Stimulated activated CD8-positive, alpha-beta memory T cell treated with anti-CD3 and anti-CD28 coated beads, Interleukin-15, amount 100 ng/mL, for 48 hours (primary cell): Measurements from ENCODE around the gene PROP1.
A peak's percentile ranks its signal among the peaks of the same experiment; 100 is the strongest.
"Not testable (repeated sequence)": the region's sequence is repeated elsewhere in the genome, so short reads cannot be mapped to it uniquely, and the experiment has no call there.

Source experiments
- DNase-seq, 2 donors: peaks; one replicate each; pipeline ENCODE4 v3.0.0-alpha.2; 2020; ENCODE audit warnings: low read depth in 2 of 2

Gene PROP1

DNA sequence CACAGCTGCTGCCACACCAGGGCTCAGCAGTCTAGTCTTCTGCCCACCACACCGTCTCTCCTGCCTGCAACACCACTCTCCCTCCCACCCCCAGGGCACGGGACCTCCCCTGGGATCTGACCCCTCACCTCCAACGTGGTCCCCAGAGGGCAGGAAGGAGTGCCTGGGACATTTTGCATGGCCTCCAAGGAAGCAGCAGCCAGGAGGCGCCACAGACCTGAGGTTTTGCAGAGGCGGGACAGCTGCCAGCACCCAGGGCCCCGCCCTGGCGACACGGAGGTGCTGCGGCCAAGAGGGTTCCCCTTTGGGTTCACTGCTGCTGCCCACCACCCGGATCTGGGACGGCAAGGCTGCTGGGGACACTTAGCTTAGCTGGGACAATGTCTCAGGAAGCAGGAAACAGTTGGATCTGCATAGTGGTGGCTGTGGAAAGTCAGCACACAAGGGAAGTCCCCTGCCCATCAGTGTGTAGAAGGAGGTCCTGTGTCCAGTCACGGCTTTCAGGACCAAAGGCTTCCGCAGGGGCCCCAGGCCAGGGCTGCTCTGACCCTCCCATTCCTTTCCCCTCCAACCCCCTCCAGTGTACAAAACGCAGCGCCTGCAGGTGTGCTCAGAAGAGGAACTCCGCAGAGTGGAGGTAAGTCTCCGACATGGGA, 13.8 kb downstream of the PROP1 start:
- DNase-seq = peak; percentile 22 to 28

GRCh38 chr5:177981296-177982071, 14.6 kb downstream of the PROP1 start:
- no peak for DNase-seq

- DNase-seq = no peak
Observed at GRCh38 chr5:177980743-177981151, 15.3 kb downstream of the PROP1 start.

DNA sequence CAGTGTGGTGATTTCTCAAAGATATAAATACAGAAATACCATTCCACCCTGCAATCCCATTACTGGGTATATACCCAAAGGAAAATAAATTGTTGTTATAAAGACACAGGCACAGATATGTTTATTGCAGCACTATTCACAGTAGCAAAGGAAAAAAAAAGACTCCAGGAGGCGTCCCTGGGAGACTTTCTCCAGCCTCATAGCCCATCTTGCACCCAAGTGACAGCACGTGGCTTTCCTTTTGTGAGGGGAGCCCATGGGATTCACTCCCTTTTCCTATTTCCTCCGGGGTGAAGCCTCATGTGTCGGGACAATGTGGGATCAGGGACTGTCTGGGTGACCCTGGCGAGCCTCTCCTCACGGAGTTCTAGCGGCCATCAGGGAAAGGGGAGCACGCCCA, 18.4 kb downstream of the PROP1 start:
- not testable (repeated sequence) for DNase-seq

DNA sequence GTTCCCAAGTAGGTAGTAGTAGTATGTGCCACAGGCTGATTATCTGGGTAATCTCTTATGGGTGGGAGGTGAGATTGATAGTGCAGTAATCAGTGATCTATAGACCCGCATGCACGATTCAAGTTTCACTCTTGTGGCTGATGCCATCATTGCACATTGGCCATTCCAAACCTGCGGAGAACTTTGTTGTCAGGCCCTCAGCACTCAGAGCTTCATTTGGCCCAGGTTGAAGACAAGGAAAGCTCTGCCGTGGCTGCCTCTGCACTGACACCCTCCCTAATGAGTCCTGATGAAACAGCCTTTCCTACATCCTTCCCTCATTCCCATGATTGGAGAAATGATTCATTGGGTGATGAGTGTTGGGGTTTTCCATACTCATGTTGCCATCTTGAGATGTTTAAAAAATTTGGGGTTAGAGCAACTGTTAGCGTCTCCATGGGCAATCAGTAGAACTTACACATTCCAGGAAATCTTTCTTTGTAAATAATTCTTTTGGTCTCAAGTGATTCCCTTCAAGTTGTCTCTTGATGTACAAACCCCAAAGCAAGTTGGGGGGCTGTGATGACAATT, 22.9 kb downstream of the PROP1 start:
- DNase-seq = no peak

DNA sequence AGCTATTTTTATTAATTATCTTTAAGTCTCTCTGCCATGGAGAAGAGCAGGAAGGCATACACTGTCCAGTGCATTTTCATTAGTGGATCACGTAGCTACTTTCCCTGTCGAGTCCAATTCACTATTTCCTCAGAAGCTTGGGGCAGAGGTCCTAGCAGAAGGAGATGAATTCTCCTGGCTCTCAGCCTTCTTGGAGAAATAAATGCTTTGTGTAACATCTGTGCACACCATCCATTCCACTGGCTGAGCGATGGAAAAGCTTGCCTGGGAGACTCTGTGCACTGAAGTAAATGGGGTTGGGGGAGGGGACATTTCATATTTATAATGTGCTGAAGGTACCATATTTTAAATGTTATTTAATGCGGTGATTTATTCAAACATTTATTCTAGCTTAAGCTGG, 23.4 kb downstream of the PROP1 start:
- DNase-seq = no peak

DNA sequence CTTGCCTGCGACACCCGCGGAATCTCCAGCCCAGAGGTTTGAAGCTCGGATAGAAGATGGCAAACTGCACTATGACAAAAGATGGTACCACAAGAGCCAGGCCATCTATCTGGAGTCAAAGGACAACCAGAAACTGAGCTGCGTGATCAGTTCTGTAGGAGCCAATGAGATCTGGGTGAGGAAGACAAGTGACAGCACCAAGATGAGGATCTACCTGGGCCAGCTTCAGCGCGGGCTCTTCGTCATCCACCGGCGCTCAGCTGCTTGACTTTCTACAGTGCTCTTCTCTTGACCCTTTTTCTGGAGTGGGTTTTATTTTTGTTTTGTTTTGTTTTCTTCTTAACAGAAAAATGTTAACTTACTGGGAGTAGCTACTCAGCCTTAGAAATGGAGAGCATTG, 24.0 kb downstream of the PROP1 start:
- not testable (repeated sequence) for DNase-seq

DNA sequence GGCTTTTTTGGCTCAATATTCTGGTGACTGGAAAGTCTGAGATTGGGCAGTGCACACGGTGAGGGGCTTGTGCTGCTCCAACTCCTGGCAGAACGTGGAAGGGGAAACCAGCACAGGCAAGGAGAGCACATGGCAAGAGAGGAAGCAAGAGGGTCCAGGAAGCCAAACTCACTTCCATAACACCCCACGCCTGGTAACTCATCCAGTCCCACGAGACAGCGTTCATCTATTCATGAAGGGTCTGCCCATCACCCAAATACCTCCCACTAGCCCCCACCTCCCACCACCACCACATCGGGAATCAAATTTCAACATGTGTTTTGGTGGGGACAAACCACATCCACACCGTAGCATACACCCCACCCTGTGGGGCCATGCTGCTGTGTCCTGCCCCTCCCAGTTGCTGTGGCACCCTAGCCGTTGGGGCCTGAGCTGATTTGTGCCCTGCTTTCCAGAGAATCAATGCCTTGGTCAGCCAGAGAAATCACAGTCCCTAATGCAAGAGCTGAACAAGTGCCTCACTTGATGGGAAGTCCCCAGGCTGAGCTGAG, 27.3 kb downstream of the PROP1 start:
- DNase-seq = no peak

DNA sequence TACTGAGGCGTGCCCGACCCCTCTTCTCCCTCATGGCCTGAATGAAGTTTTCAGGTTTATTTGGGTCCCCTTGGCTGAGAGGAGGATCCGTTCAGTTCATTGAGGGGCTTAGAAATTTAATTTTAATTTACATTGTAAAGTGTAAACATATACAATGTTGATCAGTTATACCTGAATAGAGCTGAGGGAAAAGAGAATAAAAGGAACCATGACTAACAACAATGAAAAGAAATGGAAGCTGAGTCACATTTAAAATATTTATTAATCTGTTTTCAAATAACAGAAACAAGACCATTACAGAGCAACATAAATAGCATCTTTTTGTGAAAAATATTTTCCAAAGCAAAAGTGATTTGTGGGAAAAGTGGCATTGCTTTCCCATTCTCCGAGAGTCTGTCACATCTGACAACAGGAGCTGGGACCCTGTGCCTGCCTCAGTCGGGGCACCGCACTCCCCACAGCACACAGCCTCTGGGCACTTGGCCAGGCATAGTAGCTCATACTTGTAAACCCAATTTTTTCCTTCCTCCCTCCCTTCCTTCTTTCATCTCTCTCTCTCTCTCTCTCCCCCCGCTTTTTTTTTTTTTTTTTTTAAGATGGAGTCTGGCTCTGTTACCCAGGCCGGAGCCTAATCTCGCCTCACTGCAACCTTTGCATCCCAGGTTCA, 28.7 kb downstream of the PROP1 start:
- no peak for DNase-seq

DNA sequence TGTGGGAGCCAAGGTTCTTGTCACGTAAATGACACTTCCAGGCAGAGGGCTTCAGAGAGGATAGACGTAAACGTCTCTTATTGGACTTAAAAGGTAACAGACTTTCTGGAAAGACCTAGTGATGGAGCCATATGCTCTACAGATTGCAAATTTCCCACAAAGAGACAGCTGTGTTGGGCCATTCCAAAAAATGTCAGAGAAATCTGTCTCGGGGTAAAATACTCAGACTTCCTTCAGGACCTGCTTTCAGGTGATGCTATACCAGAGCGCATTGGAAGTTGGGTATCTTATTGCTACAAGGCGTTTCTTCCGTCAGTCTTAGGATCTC, 29.2 kb downstream of the PROP1 start:
- DNase-seq = no peak

GRCh38 chr5:177966009-177966838, 29.8 kb downstream of the PROP1 start:
- DNase-seq = no peak

- DNase-seq = no peak
Observed at GRCh38 chr5:177964471-177964870, 31.6 kb downstream of the PROP1 start.

DNA sequence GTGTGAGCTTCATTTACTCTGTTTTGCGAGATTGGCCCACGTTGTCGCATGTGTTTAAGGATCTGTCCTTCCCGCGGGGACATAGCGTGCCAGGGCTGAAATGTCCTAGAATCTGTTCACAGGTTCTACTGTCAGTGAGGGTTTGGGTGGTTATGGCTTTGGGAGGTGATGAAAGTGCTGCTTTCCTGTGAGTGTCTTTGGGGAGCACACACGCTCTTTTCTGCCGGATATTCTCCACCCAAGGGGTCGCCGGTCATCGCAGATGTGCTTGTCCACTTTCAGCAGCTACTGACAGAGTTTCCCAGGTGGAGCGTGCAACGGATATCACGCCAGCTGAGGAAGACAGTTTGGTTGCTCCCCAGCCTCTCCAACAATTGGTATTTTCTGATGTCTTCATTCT, 32.1 kb downstream of the PROP1 start:
- DNase-seq = no peak

GRCh38 chr5:177959315-177959714, 36.7 kb downstream of the PROP1 start:
- DNase-seq = no peak

DNA sequence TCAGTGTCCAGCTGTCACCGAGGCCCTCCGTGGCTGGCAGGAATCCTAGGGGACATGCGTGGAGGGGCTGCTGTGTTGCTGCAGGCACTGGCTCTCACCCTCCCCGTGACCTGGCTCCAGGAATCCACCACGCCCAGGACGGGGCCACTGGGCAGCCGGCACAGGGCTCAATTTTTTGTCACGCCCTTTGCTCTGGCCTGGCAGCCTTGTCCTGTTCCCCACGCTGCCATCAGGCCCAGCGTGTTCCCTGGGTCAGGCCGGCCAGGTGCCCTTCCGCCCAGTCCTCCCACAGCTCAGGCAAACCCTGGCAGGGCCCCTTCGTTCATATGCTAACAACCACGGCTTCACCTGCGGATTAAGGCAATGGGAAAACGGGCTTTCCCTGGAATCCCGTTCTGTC, 37.3 kb downstream of the PROP1 start:
- no peak for DNase-seq

DNA sequence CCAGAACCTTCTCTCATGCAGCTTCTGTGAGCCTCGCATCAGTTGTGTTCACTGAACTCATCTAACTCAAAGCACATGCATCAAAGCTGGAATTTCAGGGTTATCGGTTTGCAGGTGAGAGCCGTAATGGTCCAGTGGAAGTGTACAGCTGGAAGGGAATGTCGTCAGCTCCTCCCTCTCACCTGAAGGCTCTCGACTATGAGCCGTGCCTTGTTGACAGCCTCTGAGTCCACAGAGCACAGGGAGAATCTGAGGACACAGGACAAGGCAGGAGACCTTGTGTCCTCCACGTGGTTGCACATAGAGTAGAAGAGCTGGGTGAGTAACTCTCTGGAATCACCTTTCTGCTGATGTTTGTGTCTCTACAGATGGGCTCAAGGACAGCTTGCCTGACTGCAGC, 38.8 kb downstream of the PROP1 start:
- DNase-seq = no peak

GRCh38 chr5:177953101-177953500, 42.9 kb downstream of the PROP1 start:
- DNase-seq = not testable (repeated sequence)

DNA sequence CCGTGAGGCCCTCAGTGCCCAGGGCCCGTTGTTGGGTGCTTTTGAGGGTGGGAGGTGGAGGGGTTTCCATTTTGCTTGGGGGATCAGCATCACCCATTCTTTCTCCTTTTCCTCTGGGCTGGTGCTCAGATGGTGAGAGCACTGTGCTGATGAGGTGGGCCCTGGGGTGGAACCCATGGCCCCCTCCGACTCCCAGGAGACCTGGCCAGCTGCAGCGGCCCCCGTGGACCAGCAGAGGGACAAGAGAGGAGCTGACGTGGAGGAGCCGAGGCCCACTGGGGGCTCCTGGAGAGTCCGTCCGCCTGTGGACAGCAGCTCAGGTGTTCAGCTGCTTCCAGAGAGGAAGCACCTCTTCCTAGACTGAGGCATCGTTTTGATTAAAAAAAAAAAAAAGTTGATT, 46.4 kb downstream of the PROP1 start:
- not testable (repeated sequence) for DNase-seq

GRCh38 chr5:177949065-177949464, 47.0 kb downstream of the PROP1 start:
- not testable (repeated sequence) for DNase-seq

DNA sequence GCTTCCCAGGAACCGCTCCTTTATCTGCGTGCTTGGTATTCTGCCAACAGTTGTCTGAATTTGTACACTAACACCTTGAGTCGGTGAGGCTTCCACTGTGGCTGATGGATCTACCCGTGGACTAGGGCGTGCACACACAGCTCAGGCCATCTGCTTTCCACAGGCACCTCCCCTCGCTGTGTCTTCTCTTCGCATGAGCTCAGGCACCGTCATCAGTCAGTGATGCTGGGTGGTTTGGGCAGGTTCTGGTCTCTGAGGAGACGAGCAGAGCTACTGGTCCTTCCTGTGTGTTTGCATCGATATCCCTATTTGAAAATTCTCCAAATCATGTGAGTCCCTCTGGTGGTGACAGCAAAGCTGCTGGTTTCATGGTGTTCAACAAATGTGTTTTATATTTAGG, 48.1 kb downstream of the PROP1 start:
- DNase-seq = not testable (repeated sequence)

DNA sequence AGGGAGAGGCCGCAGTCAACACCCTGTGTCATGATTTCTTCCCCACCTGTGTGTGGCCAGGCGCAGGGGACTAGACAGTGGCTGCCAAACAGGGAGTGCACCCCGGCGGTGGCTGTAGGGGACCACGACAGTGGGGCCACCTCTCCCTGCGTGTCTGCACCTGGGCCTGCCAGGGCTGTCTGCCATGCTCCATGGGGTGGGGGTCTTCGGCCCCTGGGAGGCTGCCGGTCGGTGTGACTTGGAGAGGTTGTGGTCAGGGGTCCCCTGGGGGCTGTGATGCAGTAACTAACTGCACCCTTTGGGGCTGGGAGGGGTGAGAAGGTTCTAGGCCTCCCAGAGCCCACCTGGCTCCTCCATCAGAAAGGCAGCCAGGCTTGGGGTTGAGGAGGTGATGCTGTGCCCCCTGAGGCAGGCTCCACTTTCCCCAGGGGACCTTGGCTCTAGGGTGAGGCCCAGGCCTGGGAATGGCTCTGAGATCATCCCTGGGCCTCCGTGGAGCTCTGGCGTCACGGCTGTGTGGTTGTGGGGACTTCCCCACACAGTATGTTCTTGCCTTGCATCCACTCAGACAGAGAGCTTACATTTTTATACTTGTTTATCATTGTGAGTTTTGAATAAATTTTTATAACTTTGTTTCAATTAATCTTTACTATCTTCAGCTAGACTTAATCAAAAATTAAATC, 50.3 kb downstream of the PROP1 start:
- not testable (repeated sequence) for DNase-seq
